ENCODE measurements around the gene PLOD2.
A peak's percentile ranks its signal among the peaks of the same experiment; 100 is the strongest.
"Not testable (repeated sequence)": the region's sequence is repeated elsewhere in the genome, so short reads cannot be mapped to it uniquely, and the experiment has no call there.

PLOD2 gene

GRCh38 chr3:146134348-146135117, 26.5 kb downstream of the PLOD2 start:
- no peak for DNase-seq

GRCh38 chr3:146133441-146133840, 27.5 kb downstream of the PLOD2 start:
- no peak for DNase-seq

- peak; percentile 94 for DNase-seq
These were observed 29.2 kb downstream of the PLOD2 start for GRCh38 chr3:146131616-146132410.

DNA sequence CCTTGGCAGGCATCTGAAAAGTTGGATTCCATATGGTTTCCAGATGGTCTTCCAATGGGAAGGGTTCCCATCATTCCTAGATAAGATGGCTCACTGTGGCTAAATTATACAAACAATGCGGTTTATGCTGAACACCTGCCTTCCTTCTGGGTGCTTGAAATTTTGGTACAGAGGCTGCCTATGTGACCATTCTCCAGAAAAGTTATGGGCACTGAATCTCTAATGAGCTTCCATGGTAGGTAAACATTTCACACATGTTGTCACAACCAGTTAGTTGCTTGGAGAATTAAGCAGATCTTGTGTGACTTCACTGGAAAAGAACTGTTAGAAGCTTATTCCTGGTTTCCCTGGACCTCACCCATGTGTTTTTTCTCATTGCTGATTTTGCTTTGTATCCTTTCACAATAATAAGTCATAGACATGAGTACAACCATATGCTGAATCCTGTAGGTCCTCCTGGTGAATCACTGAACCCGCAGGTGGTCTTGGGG, 30.1 kb downstream of the PLOD2 start:
- DNase-seq = no peak

GRCh38 chr3:146129750-146130149, 31.2 kb downstream of the PLOD2 start:
- no peak for DNase-seq

DNA sequence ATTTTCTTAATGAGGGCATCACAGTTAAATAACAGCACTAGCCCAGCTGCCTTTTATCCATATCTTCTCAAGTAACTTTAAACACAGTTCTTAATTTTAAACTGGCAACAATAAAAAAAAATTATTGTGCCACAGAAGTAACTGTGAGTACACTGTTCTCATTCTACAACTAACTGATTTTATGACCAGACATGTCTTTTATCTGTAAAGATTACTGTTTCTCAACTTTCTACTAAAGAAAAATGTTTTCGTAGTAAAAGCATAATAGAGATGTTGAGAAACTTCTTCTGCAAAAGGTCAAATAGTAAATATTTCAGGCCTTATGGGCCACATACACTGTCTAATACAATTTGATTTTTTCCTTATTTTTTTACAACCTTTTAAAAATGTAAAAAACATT, 32.0 kb downstream of the PLOD2 start:
- DNase-seq = no peak

- DNase-seq = no peak
These were observed 32.8 kb downstream of the PLOD2 start for GRCh38 chr3:146128179-146128578.

- no peak for DNase-seq
These were observed 35.0 kb downstream of the PLOD2 start for GRCh38 chr3:146125951-146126350.

DNA sequence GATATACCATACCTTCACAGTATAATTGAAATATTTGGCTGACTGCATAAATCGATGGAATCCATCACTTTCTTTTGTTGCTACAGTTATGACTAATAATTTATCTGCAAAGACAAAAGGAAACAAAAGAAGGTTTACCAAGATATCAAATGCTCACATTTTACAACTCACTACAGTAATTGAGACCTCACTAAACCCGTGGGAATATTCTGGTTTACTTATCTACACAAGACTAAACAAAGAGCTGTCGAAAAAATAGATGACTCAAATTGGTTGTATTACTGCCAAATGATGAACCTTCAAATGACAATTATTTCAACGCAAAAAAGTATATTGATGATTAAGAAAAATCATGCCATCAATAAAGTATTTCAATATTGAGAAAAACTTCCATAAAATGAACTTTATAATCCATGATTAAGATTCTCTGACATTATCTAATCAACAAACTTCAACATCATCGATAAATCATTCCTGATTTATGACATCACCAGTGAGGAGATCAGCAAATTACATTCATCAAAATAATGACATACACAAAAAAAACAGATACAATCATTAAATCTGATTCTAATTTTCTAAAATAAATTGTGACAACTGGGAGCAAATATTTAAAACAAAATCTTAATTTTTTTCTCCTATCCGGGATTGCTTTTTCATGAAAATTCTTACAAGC, 36.7 kb downstream of the PLOD2 start:
- DNase-seq = no peak

DNA sequence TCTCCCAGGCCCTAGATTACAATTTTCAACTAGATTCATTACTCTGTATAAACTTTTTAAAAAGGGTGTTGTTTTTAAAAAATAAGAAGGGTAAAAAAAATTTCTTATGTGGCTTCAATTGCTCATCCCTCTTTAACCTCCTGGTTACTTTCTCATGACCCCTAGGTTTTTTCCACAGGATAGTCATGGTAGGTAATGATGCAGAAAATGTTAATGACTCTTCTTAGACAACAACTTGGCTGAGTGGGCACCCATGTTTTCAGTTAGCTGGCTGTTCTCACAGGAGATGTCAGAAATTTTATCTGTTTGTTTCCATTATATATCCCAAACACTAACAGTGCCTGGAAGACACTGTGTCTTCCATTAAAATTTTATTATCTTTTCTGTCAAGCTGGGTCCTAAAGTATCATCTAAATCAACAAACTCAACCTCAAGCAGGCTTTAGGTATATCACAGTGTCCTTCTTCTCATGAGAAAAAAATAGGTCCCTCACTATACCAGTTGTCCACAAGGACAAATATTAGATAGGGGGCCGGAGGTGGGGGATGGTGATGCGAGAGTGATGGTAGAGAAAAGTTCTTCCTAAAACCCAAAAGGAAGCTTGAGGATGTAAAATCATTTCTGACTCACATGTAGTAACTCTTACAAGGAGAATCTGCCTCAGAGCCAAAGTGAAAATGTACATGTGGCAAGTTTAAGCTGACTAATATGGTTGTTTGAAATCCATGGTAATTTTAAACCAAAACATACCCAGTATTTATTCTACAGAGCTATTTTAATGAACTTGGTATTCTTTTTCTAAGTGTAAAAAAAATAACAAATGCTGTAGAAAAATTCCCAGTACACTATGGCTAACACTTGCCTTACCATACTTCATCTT, 43.3 kb downstream of the PLOD2 start:
- DNase-seq = no peak

DNA sequence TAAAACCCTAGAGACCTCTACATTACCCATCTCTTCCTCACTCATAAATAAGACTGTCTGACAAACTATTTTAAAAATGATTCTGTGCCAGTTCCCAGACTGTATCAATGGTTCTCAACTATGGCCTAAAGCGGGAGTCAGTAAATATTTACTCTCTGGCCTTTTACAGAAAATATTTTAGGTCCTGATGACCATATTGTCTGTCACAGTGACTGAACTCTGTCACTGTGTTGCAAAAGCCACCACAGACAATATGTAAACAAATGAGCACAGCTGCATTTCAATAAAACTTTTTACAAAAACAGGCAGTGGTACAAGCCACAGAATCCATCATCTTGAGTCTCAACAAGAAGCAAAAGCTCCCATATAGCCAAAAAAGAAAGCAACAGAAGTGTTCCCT, 45.4 kb downstream of the PLOD2 start:
- DNase-seq = no peak

- DNase-seq = not testable (repeated sequence)
These were observed 47.2 kb downstream of the PLOD2 start for GRCh38 chr3:146113804-146114203.

DNA sequence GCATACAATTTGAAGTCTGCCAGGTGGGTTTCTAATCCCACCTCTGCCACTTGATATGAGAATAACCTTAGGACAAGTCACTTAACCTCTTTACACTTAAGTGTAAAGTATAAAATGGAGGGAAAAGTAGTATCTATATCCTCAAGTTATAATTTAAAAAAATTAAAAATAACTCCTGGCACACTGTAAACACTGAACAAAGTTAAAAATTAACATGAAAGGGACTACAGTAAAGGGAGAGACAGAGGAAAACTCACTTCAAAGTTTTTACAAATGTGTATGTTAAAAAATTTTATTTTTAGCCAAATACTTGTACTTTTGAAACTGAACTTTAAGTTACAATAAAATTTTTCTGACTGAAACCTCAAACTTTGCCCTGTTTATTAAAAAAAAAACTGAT, 49.6 kb downstream of the PLOD2 start:
- no peak for DNase-seq

GRCh38 chr3:146110161-146110560, 50.8 kb downstream of the PLOD2 start:
- DNase-seq = no peak

- no peak for DNase-seq
These were observed 54.0 kb downstream of the PLOD2 start for GRCh38 chr3:146106986-146107385.

DNA sequence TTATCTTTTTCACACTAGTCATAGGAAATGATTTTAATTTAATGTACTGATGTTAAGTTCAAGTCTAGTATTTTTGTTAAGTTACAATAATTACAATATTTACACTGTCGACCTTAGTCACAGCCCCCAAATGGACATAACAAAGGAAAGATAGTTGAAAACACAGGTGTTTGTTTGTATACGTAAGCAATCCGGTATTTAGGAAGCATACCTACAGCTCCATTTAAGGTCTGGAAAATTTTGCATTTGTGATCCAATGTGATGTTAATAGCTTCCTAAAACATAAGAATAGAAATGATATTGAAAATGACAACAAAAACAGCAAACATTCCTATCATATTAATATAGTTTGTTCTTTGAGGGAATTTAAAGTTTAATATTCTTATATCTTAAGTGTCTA, 56.9 kb downstream of the PLOD2 start:
- DNase-seq = no peak

- DNase-seq = no peak
These were observed 58.1 kb downstream of the PLOD2 start for GRCh38 chr3:146102885-146103284.

GRCh38 chr3:146101538-146101937, 59.4 kb downstream of the PLOD2 start:
- no peak for DNase-seq

DNA sequence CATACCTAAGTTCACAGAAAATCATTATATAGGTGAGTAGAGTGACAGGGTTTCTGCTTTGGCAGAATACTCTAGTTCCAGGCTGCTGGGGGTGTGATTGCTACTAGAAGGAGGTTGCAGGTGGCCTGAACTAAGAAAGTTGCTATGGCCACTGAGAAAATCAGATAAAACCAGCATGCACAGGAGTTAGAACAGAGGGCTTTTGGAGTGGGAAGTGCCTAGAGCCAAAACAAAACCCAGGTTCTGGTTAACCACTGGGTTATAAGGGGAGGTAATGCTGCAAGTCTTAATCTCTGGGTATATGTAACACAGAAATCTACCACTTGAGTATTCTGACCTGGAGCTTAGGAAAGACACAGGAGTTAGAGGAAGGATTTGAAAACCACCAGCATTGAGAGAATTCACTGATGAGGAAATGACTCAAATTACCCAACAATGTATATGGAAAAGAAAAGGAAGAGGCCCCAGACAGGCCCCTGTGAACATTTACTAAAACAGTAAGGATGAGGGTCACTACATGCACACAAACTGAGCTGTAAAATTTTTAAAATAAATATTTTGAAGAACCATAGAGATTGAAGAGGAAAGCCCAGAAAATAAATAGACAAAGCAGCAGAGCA, 60.0 kb downstream of the PLOD2 start:
- no peak for DNase-seq

- no peak for DNase-seq
These were observed 60.8 kb downstream of the PLOD2 start for GRCh38 chr3:146100180-146100579.

- DNase-seq = no peak
These were observed 61.7 kb downstream of the PLOD2 start for GRCh38 chr3:146099316-146099715.

DNA sequence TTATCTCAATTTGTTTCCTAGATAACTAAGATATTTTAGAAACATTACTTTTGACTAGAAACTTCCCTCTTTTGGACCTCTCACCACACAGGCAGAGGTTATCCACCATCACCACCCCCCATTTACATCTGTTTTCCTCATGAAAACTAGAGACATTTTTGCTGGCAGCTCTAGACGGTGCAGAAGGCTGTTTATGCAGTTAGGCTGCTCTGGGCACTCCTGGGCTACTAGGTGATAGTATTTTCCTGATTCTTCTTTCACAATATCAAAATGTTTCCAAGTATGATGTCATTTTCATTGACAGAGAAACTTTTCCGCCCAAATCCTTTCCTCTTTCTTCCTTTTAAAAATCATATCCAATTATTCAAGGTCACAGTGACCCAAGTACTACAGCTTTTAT, 67.1 kb downstream of the PLOD2 start:
- DNase-seq = no peak
